ENCODE measurements around the gene TEX9.

GRCh38 chr15:56410721-56411120 is 45.5 kb downstream of the TEX9 start:
- no peak for TF ChIP-seq POLR2A (IDR thresholded peaks at IDR 0.05; ENCODE audit: low read length)
- no peak for TF ChIP-seq GATA1 (IDR thresholded peaks at IDR 0.05; ENCODE audit: low read depth, low read length)

Data from erythroblast (primary cell).